Measurements from ENCODE around the gene IGF1. TPM values are rescaled to one million over a fixed set of nuclear protein-coding genes. Genes with fewer than 3 reads are reported as not detected.

IGF1 gene
- total and polyA plus RNA-seq, 9 of the 15 experiments (the other 6 are each of a cell fraction or from before 2014, with no cell fraction given) = 3.7 to 13.9 (median 4.5) TPM

GRCh38 chr12:102480406-102480805 is at the start of gene IGF1 (continued):
- no peak for TF ChIP-seq TOE1 (IDR thresholded peaks at IDR 0.05; ENCODE audit: borderline replicate concordance)
- TF ChIP-seq TOE1 (CRISPR knock-in tag; IDR thresholded peaks at IDR 0.05; ENCODE audit: borderline replicate concordance, low read depth) = no peak
- no peak for TF ChIP-seq ZSCAN32 (CRISPR knock-in tag; IDR thresholded peaks at IDR 0.05)
- TF ChIP-seq E2F5 (CRISPR knock-in tag; IDR thresholded peaks at IDR 0.05) = no peak
- no peak for TF ChIP-seq NEUROD1 (IDR thresholded peaks at IDR 0.05; ENCODE audit: borderline replicate concordance, low read depth, low read length, partially characterized antibody)
- 0 out of 4 replicates have a peak, but pooled peaks of 1 of the 2 experiments have one; percentile 51 for TF ChIP-seq SRF (CRISPR knock-in tag; IDR thresholded peaks at IDR 0.05)
- TF ChIP-seq ZNF740 (CRISPR knock-in tag; IDR thresholded peaks at IDR 0.05) = no peak
- TF ChIP-seq ZNF740 (tag; IDR thresholded peaks at IDR 0.05) = no peak
- no peak for TF ChIP-seq CBX3 (IDR thresholded peaks at IDR 0.05; ENCODE audit: borderline replicate concordance in 1 of 2, low read length in 2 of 2)
- no peak for TF ChIP-seq TRIM28 (IDR thresholded peaks at IDR 0.05)
- no peak for TF ChIP-seq FOXP1 (CRISPR knock-in tag; IDR thresholded peaks at IDR 0.05)
- TF ChIP-seq HOMEZ (CRISPR knock-in tag; IDR thresholded peaks at IDR 0.05) = no peak
- TF ChIP-seq ZNF589 (CRISPR knock-in tag; IDR thresholded peaks at IDR 0.05; ENCODE audit: low read depth) = no peak
- no peak for TF ChIP-seq ZNF655 (CRISPR knock-in tag; IDR thresholded peaks at IDR 0.05)
- TF ChIP-seq NR4A1 (CRISPR knock-in tag; IDR thresholded peaks at IDR 0.05) = no peak
- no peak for TF ChIP-seq NR4A1 (tag; IDR thresholded peaks at IDR 0.05)
- TF ChIP-seq THRAP3 (IDR thresholded peaks at IDR 0.05; ENCODE audit: borderline replicate concordance) = no peak
- no peak for TF ChIP-seq U2AF1 (optimal IDR thresholded peaks at IDR 0.05; ENCODE audit: low read depth, low read length)
- TF ChIP-seq ZBTB17 (CRISPR knock-in tag; IDR thresholded peaks at IDR 0.05) = no peak
- no peak for TF ChIP-seq MEF2A (IDR thresholded peaks at IDR 0.05; ENCODE audit: control insufficient read depth, low read depth, low read length)
- TF ChIP-seq DDX20 (tag; IDR thresholded peaks at IDR 0.05; ENCODE audit: low read depth) = no peak
- no peak for TF ChIP-seq TAF1 (IDR thresholded peaks at IDR 0.05; ENCODE audit: control insufficient read depth, extremely low read depth, insufficient read depth, low read length, severe bottlenecking)
- TF ChIP-seq SAP30 (IDR thresholded peaks at IDR 0.05; ENCODE audit: borderline replicate concordance, insufficient read depth, low read depth, low read length, poor library complexity, severe bottlenecking) = no peak
- no peak for TF ChIP-seq HMG20B (CRISPR knock-in tag; IDR thresholded peaks at IDR 0.05)
- peak; percentile 56 for TF ChIP-seq STAT5A (IDR thresholded peaks at IDR 0.05; ENCODE audit: borderline replicate concordance, low read length)

Measured in K562 (cell line).